ENCODE data around the gene COMMD1. TPM values are rescaled to one million over a fixed set of nuclear protein-coding genes. Genes with fewer than 3 reads are reported as not detected.
"Not testable (repeated sequence)": the region's sequence is repeated elsewhere in the genome, so short reads cannot be mapped to it uniquely, and the experiment has no call there.

Gene COMMD1
- total RNA-seq, 2 experiments from 2014 or later: 11.5 to 13.2 TPM

DNA sequence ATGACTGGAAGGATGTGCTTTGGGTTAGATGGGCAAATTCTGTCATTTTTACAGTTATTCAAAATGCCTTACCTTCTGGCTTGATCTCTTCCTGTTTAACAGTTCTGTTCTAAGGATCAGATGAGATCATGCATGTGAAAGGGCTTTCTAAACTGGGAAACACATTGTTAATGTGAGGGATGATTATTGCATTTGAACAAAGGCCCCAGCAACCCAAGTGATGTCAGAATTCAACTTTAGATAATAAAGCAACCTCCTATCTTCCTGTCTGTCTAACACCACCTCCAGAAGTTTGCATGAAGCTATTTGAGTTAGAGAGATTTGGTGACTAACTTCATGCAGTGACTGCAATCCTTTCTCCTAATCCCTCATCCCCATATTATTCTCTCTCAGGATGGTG is 212.7 kb downstream of the COMMD1 start:
- DNase-seq: no peak
- H3K9me3 ChIP-seq (ENCODE audit: control insufficient read depth in 1 of 2, insufficient read depth in 1 of 2, low read length in 2 of 2): no peaks in the 10 kb centered on the region
- H3K36me3 ChIP-seq (ENCODE audit: insufficient read depth, low read length): no peaks in the 10 kb centered on the region
- Mint-ChIP-seq H3K4me1 (ENCODE audit: low read depth) (no peaks in the 10 kb centered on the region), H3K27ac (no peak overlapping the region), H3K36me3 (ENCODE audit: low read depth) (peaks cover 19% of the 10 kb centered on the region), H3K9me3 (no peaks in the 10 kb centered on the region), H3K27me3 (no peaks in the 10 kb centered on the region), H3K4me3 (no peak overlapping the region)
- no peak for ATAC-seq (ENCODE audit: poor library complexity)
- TF ChIP-seq, protein P1, sequence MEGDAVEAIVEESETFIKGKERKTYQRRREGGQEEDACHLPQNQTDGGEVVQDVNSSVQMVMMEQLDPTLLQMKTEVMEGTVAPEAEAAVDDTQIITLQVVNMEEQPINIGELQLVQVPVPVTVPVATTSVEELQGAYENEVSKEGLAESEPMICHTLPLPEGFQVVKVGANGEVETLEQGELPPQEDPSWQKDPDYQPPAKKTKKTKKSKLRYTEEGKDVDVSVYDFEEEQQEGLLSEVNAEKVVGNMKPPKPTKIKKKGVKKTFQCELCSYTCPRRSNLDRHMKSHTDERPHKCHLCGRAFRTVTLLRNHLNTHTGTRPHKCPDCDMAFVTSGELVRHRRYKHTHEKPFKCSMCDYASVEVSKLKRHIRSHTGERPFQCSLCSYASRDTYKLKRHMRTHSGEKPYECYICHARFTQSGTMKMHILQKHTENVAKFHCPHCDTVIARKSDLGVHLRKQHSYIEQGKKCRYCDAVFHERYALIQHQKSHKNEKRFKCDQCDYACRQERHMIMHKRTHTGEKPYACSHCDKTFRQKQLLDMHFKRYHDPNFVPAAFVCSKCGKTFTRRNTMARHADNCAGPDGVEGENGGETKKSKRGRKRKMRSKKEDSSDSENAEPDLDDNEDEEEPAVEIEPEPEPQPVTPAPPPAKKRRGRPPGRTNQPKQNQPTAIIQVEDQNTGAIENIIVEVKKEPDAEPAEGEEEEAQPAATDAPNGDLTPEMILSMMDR (IDR thresholded peaks at IDR 0.05): no peak
- H3K27me3 ChIP-seq (ENCODE audit: control insufficient read depth in 1 of 2, insufficient read depth in 2 of 2, low read length in 2 of 2): no peaks in the 10 kb centered on the region
- H3K27ac ChIP-seq (ENCODE audit: low read depth in 1 of 2, low read length in 2 of 2): no peak overlapping the region
- POLR2A ChIA-PET: no interaction called here
- intact Hi-C loops (cut with DNase I, micrococcal nuclease): no loop called here
- H3K4me3 ChIP-seq (ENCODE audit: low read length): no peak overlapping the region
- H3K4me1 ChIP-seq (ENCODE audit: insufficient read depth, low read length): no peaks in the 10 kb centered on the region
- CTCF ChIA-PET: no interaction called here

GRCh38 chr2:62119311-62119974 is 214.0 kb downstream of the COMMD1 start:
- no peak overlapping the region for H3K27ac Mint-ChIP-seq
- H3K36me3 Mint-ChIP-seq (ENCODE audit: low read depth): peaks cover 19% of the 10 kb centered on the region
- Histone ChIP-seq H3K4me3 (ENCODE audit: low read length) (no peak overlapping the region), H3K36me3 (ENCODE audit: insufficient read depth, low read length) (no peaks in the 10 kb centered on the region), H3K4me1 (ENCODE audit: insufficient read depth, low read length) (no peaks in the 10 kb centered on the region), H3K27ac (ENCODE audit: low read depth in 1 of 2, low read length in 2 of 2) (no peak overlapping the region), H3K9me3 (ENCODE audit: control insufficient read depth in 1 of 2, insufficient read depth in 1 of 2, low read length in 2 of 2) (no peaks in the 10 kb centered on the region), H3K27me3 (ENCODE audit: control insufficient read depth in 1 of 2, insufficient read depth in 2 of 2, low read length in 2 of 2) (no peaks in the 10 kb centered on the region)
- no peak for ATAC-seq (ENCODE audit: poor library complexity)
- ChIA-PET POLR2A (no interaction called here), CTCF (interaction anchor here (1.1 kb wide), 1 partner anchor 16 kb away, joined by 3 read pairs; no protein-coding TSS in a partner anchor)
- no peaks in the 10 kb centered on the region for H3K4me1 Mint-ChIP-seq (ENCODE audit: low read depth)
- no peak for DNase-seq
- no peaks in the 10 kb centered on the region for H3K27me3 Mint-ChIP-seq
- H3K9me3 Mint-ChIP-seq: no peaks in the 10 kb centered on the region
- H3K4me3 Mint-ChIP-seq: no peak overlapping the region
- intact Hi-C loops (cut with DNase I, micrococcal nuclease): no loop called here
- TF ChIP-seq, protein P1 (IDR thresholded peaks at IDR 0.05): no peak

DNA sequence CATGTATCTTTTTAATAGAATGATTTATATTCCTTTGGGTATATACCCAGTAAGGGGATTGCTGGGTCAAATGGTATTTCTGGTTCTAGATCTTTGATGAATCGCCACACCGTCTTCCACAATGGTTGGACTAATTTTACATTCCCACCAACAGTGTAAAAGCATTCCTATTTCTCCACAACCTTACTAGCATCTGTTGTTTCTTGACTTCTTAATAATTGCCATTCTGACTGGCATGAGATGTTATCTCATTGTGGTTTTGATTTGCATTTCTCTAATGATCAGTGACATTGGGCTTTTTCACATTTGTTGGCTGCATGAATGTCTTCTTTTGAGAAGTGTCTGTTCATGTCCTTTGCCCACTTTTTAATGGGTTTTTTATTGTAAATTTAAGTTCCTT is 220.8 kb downstream of the COMMD1 start:
- H3K27ac ChIP-seq (ENCODE audit: low read depth in 1 of 2, low read length in 2 of 2); H3K4me1 ChIP-seq (ENCODE audit: insufficient read depth, low read length); CTCF ChIA-PET; DNase-seq; H3K27me3 Mint-ChIP-seq; H3K27ac Mint-ChIP-seq; H3K36me3 ChIP-seq (ENCODE audit: insufficient read depth, low read length); H3K9me3 ChIP-seq (ENCODE audit: control insufficient read depth in 1 of 2, insufficient read depth in 1 of 2, low read length in 2 of 2); H3K4me3 ChIP-seq (ENCODE audit: low read length); H3K9me3 Mint-ChIP-seq; intact Hi-C loops (cut with DNase I, micrococcal nuclease); H3K4me1 Mint-ChIP-seq (ENCODE audit: low read depth); ATAC-seq (ENCODE audit: poor library complexity); H3K27me3 ChIP-seq (ENCODE audit: control insufficient read depth in 1 of 2, insufficient read depth in 2 of 2, low read length in 2 of 2); H3K4me3 Mint-ChIP-seq; POLR2A ChIA-PET: not testable (repeated sequence)
- H3K36me3 Mint-ChIP-seq (ENCODE audit: low read depth): peaks cover 31% of the 10 kb centered on the region

- Histone ChIP-seq H3K4me1 (ENCODE audit: insufficient read depth, low read length) (no peaks in the 10 kb centered on the region), H3K9me3 (ENCODE audit: control insufficient read depth in 1 of 2, insufficient read depth in 1 of 2, low read length in 2 of 2) (peaks cover 0 to 5% of the 10 kb centered on the region in 2 experiments), H3K36me3 (ENCODE audit: insufficient read depth, low read length) (no peaks in the 10 kb centered on the region), H3K4me3 (ENCODE audit: low read length) (no peak overlapping the region), H3K27ac (ENCODE audit: low read depth in 1 of 2, low read length in 2 of 2) (no peak overlapping the region), H3K27me3 (ENCODE audit: control insufficient read depth in 1 of 2, insufficient read depth in 2 of 2, low read length in 2 of 2) (no peaks in the 10 kb centered on the region)
- CTCF ChIA-PET: no interaction called here
- Mint-ChIP-seq H3K27ac (no peak overlapping the region), H3K9me3 (no peaks in the 10 kb centered on the region), H3K4me3 (no peak overlapping the region), H3K4me1 (ENCODE audit: low read depth) (no peaks in the 10 kb centered on the region), H3K36me3 (ENCODE audit: low read depth) (peaks cover 49% of the 10 kb centered on the region), H3K27me3 (no peaks in the 10 kb centered on the region)
- POLR2A ChIA-PET: no interaction called here
- TF ChIP-seq, protein P1 (IDR thresholded peaks at IDR 0.05): no peak
- ATAC-seq (ENCODE audit: poor library complexity) (no peak), DNase-seq (no peak)
- intact Hi-C loops (cut with DNase I, micrococcal nuclease): no loop called here
These were observed 227.9 kb downstream of the COMMD1 start for GRCh38 chr2:62133320-62133823.
